GM12873 (cell line): Measurements from ENCODE around the gene LDB2.

ENCODE experiments used
- CTCF ChIP-seq: IDR thresholded peaks from 2 replicates; pipeline ENCODE4 v1.5.1; 2012; ENCODE audit warnings: low read depth, mild to moderate bottlenecking, moderate library complexity, low read length, control low read depth; ENCODE audit not compliant: insufficient read depth; ENCODE audit errors: missing control alignments

LDB2 gene

GRCh38 chr4:16897991-16898827 is at the start of gene LDB2:
TSS of gene LDB2 (minus strand) at chr4:16898645.
- TF ChIP-seq CTCF, result no peak

- TF ChIP-seq CTCF, result no peak
Observed at GRCh38 chr4:16942491-16942890, 44.0 kb upstream of the LDB2 start.

- no peak for TF ChIP-seq CTCF
Observed at GRCh38 chr4:16939178-16939577, 40.7 kb upstream of the LDB2 start.

GRCh38 chr4:16938512-16939040 is 40.1 kb upstream of the LDB2 start:
- TF ChIP-seq CTCF, result no peak

- no peak for TF ChIP-seq CTCF
Observed at GRCh38 chr4:16931339-16932305, 33.2 kb upstream of the LDB2 start.

GRCh38 chr4:16926214-16926613 is 27.8 kb upstream of the LDB2 start:
- TF ChIP-seq CTCF, result no peak
